PC-9 (cell line): Measurements from ENCODE around the gene XPNPEP3.

Experiments
- CTCF ChIP-seq: fragments of 200-600 bp; sonication (generic); conservative IDR thresholded peaks from 2 replicates; pipeline ENCODE4 v1.6.1; 2017; ENCODE audit warnings: mixed run types, antibody characterized with exemption, mild to moderate bottlenecking, moderate library complexity
- EZH2 ChIP-seq: fragments of 200-600 bp; sonication (generic); IDR thresholded peaks from 2 replicates; pipeline ENCODE4 v1.8.0; 2017; ENCODE audit warnings: antibody characterized with exemption, low read depth

GRCh38 chr22:40834619-40835018 lies 22.3 kb upstream of the XPNPEP3 start:
- TF ChIP-seq CTCF, result no peak
- TF ChIP-seq EZH2, result no peak
